MM.1S (cell line): ENCODE measurements around the gene ARHGAP31.

Experiments
- DNase-seq: peaks from one replicate; pipeline ENCODE4 v3.0.0-alpha.2; 2015
- H2AFZ ChIP-seq: fragments of 300-600 bp; sonication (generic); 2 replicates; pipeline ENCODE4 v1.6.0; 2016; ENCODE audit warnings: antibody characterized with exemption, low read length
- H3F3A ChIP-seq: fragments of 300-600 bp; sonication (generic); 2 replicates; pipeline ENCODE4 v1.6.1; 2016; ENCODE audit warnings: mild to moderate bottlenecking, antibody characterized with exemption, low read length, moderate library complexity, mixed read lengths; ENCODE audit not compliant: insufficient read depth
- H3K27ac ChIP-seq: fragments of 300-600 bp; sonication (generic); 2 replicates; pipeline ENCODE4 v1.5.1; 2016; ENCODE audit warnings: mild to moderate bottlenecking, low read length
- H3K27me3 ChIP-seq: fragments of 300-600 bp; sonication (generic); replicated peaks from 2 replicates; pipeline ENCODE4 v1.6.0; 2016; ENCODE audit warnings: low read length; ENCODE audit not compliant: insufficient read depth
- H3K36me3 ChIP-seq: fragments of 300-600 bp; sonication (generic); replicated peaks from 2 replicates; pipeline ENCODE4 v1.6.1; 2016; ENCODE audit warnings: mild to moderate bottlenecking, low read length, mixed read lengths; ENCODE audit not compliant: insufficient read depth
- H3K4me1 ChIP-seq: fragments of 300-600 bp; sonication (generic); 2 replicates; pipeline ENCODE4 v1.6.1; 2016; ENCODE audit warnings: low read length, mixed read lengths
- H3K4me2 ChIP-seq: fragments of 300-600 bp; sonication (generic); 2 replicates; pipeline ENCODE4 v1.6.0; 2016; ENCODE audit warnings: low read depth, low read length
- H3K4me3 ChIP-seq: fragments of 300-600 bp; sonication (generic); 2 replicates; pipeline ENCODE4 v1.5.1; 2016; ENCODE audit warnings: low read length, mixed read lengths
- H3K79me2 ChIP-seq: fragments of 300-600 bp; sonication (generic); 2 replicates; pipeline ENCODE4 v1.6.1; 2016; ENCODE audit warnings: mixed run types, low read length, mixed read lengths
- H3K9ac ChIP-seq: fragments of 300-600 bp; sonication (generic); 2 replicates; pipeline ENCODE4 v1.6.1; 2016; ENCODE audit warnings: low read length, mixed read lengths
- H3K9me2 ChIP-seq: fragments of 300-600 bp; sonication (generic); replicated peaks from 2 replicates; pipeline ENCODE4 v1.6.1; 2016; ENCODE audit warnings: mild to moderate bottlenecking, low read length, mixed read lengths; ENCODE audit not compliant: insufficient read depth
- H3K9me3 ChIP-seq: fragments of 300-600 bp; sonication (generic); replicated peaks from 2 replicates; pipeline ENCODE4 v1.6.1; 2016; ENCODE audit warnings: mild to moderate bottlenecking, low read length, mixed read lengths; ENCODE audit not compliant: insufficient read depth
- H4K20me1 ChIP-seq: fragments of 300-600 bp; sonication (generic); 2 replicates; pipeline ENCODE4 v1.6.1; 2016; ENCODE audit warnings: mild to moderate bottlenecking, low read length, moderate library complexity, mixed read lengths; ENCODE audit not compliant: insufficient read depth
- CTCF ChIP-seq: fragments of 300-600 bp; sonication (generic); IDR thresholded peaks from 2 replicates; pipeline ENCODE4 v1.5.1; 2016; ENCODE audit warnings: antibody characterized with exemption, low read length, mixed read lengths
- EZH2 ChIP-seq: fragments of 300-600 bp; sonication (generic); optimal IDR thresholded peaks from 2 replicates; pipeline ENCODE3; 2017; ENCODE audit warnings: low read depth, mild to moderate bottlenecking, antibody characterized with exemption, low read length, mixed read lengths
- EZH2phosphoT487 ChIP-seq: fragments of 300-600 bp; sonication (generic); IDR thresholded peaks from 2 replicates; pipeline ENCODE4 v1.6.1; 2018; ENCODE audit warnings: antibody characterized with exemption, low read length

ARHGAP31 gene

GRCh38 chr3:119347036-119347435 is 52.9 kb downstream of the ARHGAP31 start:
- no peak overlapping the region for H2AFZ ChIP-seq
- H3K9me3 ChIP-seq: no peaks in the 10 kb centered on the region
- H3K9ac ChIP-seq: no peak overlapping the region
- TF ChIP-seq CTCF (no peak), EZH2phosphoT487 (no peak), EZH2 (no peak)
- no peaks in the 10 kb centered on the region for H3K36me3 ChIP-seq
- no peaks in the 10 kb centered on the region for H3K9me2 ChIP-seq
- H3K4me2 ChIP-seq: no peak overlapping the region
- H3K79me2 ChIP-seq: no peaks in the 10 kb centered on the region
- no peaks in the 10 kb centered on the region for H4K20me1 ChIP-seq
- DNase-seq: no peak
- no peaks in the 10 kb centered on the region for H3K27me3 ChIP-seq
- no peak overlapping the region for H3K4me3 ChIP-seq
- H3F3A ChIP-seq: peaks cover 5% of the 10 kb centered on the region; the same call in 1 of the 2 replicates
- peaks cover 16% of the 10 kb centered on the region for H3K4me1 ChIP-seq
- no peak overlapping the region for H3K27ac ChIP-seq

- peaks cover 7% of the 10 kb centered on the region; the same call in 1 of the 2 replicates for H3F3A ChIP-seq
- no peaks in the 10 kb centered on the region for H3K36me3 ChIP-seq
- no peak for DNase-seq
- no peak for TF ChIP-seq CTCF
- TF ChIP-seq EZH2: no peak
- no peak for TF ChIP-seq EZH2phosphoT487
- H3K27ac ChIP-seq: no peak overlapping the region
- H3K4me3 ChIP-seq: no peak overlapping the region
- H4K20me1 ChIP-seq: no peaks in the 10 kb centered on the region
- H3K9me2 ChIP-seq: no peaks in the 10 kb centered on the region
- no peaks in the 10 kb centered on the region for H3K79me2 ChIP-seq
- no peak overlapping the region for H3K4me2 ChIP-seq
- H3K9ac ChIP-seq: no peak overlapping the region
- H2AFZ ChIP-seq: no peak overlapping the region
- peaks cover 14% of the 10 kb centered on the region for H3K4me1 ChIP-seq
- H3K9me3 ChIP-seq: no peaks in the 10 kb centered on the region
- H3K27me3 ChIP-seq: no peaks in the 10 kb centered on the region
These were observed 55.3 kb downstream of the ARHGAP31 start for GRCh38 chr3:119349354-119350041.

DNA sequence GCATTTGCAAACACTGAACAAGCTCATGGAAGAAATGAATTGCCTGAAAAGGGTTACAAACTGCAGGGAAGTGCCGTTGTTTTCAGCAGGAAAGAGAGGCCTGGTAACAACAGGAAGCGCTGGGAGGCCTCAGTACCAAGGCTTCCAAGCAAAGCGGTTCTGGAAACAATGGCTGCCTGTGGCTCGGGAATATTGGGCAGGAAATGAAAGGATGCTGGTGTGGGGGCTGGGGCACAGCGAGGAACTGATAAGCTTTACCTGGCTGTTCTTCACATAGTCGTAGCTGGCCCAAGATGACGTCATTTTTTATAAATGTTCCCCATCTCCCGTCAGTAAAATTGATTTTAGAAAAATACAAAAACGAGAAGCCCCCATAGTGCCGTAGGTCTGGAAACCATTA is 55.9 kb downstream of the ARHGAP31 start:
- TF ChIP-seq EZH2phosphoT487: no peak
- TF ChIP-seq EZH2: no peak
- TF ChIP-seq CTCF: no peak
- no peak overlapping the region for H3K4me2 ChIP-seq
- DNase-seq: no peak

More for the DNA sequence above, 55.9 kb downstream of the ARHGAP31 start:
- Histone ChIP-seq H3K4me1 (peaks cover 14% of the 10 kb centered on the region), H3K27me3 (no peaks in the 10 kb centered on the region), H4K20me1 (no peaks in the 10 kb centered on the region), H3K9me3 (no peaks in the 10 kb centered on the region), H3K9ac (no peak overlapping the region), H3K36me3 (no peaks in the 10 kb centered on the region), H3F3A (peaks cover 7% of the 10 kb centered on the region; the same call in 1 of the 2 replicates), H3K4me3 (no peak overlapping the region), H3K9me2 (no peaks in the 10 kb centered on the region), H2AFZ (no peak overlapping the region), H3K79me2 (no peaks in the 10 kb centered on the region), H3K27ac (no peak overlapping the region)
